22Rv1 (cell line): Measurements from ENCODE around the gene WBP2NL.

ENCODE experiments used
- H3K27ac ChIP-seq: fragments of 450-650 bp; 2 replicates; pipeline ENCODE4 v1.5.1; 2017
- ZFX ChIP-seq: fragments of 450-650 bp; IDR thresholded peaks from 2 replicates; pipeline ENCODE4 v1.6.1; 2017; ENCODE audit warnings: antibody characterized with exemption, borderline replicate concordance
- TF ChIP-seq, protein P1 (sequence below): fragments of 450-650 bp; IDR thresholded peaks from 2 replicates; pipeline ENCODE4 v1.5.1; 2017; ENCODE audit warnings: mild to moderate bottlenecking

WBP2NL gene

DNA sequence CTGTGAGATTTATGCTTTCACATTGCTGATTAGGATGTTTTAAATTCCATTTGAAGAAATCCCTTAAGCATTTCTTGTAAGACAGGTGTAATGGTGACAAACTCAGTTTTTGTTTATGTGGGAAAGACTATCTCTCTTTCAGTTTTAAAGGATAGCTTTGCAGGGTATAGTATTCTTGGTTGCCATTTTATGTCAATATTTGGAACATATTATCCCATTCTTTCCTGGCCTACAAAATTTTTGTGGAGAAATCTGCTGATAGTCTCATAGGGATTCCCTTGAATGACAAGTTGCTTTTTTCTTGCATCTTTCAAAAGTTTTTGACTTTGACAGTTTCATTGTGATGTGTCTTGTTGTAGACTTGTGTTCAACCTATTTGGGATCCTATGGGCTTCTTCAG lies 43.2 kb downstream of the WBP2NL start:
- no peak for TF ChIP-seq ZFX
- TF ChIP-seq, protein P1, sequence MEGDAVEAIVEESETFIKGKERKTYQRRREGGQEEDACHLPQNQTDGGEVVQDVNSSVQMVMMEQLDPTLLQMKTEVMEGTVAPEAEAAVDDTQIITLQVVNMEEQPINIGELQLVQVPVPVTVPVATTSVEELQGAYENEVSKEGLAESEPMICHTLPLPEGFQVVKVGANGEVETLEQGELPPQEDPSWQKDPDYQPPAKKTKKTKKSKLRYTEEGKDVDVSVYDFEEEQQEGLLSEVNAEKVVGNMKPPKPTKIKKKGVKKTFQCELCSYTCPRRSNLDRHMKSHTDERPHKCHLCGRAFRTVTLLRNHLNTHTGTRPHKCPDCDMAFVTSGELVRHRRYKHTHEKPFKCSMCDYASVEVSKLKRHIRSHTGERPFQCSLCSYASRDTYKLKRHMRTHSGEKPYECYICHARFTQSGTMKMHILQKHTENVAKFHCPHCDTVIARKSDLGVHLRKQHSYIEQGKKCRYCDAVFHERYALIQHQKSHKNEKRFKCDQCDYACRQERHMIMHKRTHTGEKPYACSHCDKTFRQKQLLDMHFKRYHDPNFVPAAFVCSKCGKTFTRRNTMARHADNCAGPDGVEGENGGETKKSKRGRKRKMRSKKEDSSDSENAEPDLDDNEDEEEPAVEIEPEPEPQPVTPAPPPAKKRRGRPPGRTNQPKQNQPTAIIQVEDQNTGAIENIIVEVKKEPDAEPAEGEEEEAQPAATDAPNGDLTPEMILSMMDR, result no peak
- H3K27ac ChIP-seq, result no peak overlapping the region

DNA sequence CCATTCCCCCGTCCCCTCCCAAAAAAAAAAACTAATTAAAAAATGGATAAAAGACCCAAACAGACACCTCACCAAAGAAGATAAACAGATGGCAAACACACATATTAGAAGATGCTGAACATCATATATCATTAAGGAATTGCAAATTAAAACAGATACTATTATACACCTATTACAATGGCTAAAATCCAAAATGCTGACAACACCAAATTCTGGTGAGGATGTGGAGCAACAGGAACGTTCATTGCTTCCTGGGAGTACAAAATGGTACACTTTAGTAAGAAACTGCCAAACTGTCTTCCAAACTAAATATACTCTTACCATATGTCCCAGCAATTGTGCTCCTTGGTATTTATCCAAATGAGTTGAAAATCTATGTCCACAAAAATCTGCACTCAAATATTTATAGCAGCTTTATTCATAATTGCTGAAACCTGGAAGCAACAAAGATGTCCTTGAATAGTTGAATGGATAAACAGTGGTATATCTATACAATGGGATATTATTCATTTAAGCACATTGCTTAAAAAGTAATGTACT lies 52.1 kb downstream of the WBP2NL start:
- TF ChIP-seq ZFX, result no peak
- TF ChIP-seq, protein P1, result no peak
- no peak overlapping the region for H3K27ac ChIP-seq

DNA sequence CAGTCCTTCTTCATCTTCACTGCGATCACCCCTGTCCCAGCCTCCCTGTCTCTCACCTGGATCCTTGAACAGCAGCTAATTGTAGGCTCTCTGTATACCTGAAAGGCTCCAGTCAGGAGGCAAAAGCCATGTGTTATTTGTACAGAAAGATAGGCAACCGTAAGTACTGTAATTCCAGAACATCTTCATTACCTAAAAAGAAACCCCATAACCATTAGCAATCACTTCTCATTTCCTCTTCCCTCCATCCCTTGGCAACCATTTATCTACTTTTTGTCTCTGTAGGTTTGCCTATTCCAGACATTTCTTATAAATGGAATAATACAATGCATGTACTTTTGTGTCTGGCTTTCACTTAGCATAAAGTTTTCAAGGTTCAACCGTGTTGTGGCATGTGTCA lies 54.2 kb downstream of the WBP2NL start:
- H3K27ac ChIP-seq, result no peak overlapping the region
- TF ChIP-seq, protein P1, result no peak
- no peak for TF ChIP-seq ZFX

DNA sequence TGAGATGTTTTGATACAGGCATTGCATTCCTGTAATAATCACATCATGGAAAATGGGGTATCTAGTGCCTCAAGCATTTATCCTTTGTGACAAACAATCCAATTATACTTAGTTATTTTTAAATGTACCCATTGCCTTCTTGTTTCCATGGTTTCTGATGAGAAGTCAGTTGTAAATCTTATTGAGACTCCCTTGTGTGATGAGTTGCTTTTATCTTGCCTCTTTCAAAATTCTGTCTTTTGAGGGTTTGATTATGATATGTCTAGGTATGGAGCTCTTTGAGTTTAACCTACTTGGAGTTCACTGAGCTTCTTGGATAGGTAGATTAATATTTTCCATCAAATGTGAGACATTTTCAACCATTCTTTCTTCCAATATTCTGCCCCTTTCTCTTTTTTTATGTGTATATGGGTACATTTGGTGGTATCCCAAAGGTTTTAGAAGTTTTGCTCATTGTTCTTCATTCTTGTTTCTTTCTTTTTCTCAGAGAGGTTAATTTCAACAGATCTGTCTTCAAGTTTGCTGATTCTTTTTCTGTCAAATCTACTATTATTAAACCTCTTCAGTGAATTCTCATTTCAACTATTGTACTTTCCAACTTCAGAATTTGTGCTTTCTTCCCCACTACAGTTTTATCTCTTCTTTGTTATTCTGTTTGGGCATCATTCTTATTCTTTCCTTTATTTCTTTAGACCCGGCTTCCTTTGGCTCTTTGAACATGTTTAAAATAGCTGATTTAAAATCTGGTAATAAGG lies 58.3 kb downstream of the WBP2NL start:
- no peak overlapping the region for H3K27ac ChIP-seq
- TF ChIP-seq, protein P1, result no peak
- TF ChIP-seq ZFX, result no peak

DNA sequence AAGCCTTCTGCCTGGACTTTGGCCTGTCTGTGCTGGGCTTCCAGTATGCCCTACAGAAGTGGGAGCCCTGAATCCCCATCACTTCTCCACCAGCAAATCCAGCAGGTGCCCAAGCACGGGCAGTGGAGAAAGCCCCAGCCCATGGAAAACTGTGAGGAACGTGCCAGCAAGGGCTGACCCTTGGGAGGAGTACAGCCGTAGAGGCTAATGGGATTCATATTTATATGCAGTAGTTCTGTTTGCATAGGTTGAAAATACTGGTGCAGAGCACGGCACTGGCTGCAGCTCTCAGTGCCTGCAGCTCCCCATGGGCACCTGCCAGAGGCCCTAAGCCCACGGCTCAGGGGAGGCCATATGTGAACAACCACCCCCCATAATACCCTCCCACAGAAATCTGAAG lies 61.9 kb downstream of the WBP2NL start:
- TF ChIP-seq ZFX, result no peak
- TF ChIP-seq, protein P1, result no peak
- H3K27ac ChIP-seq, result no peak overlapping the region

DNA sequence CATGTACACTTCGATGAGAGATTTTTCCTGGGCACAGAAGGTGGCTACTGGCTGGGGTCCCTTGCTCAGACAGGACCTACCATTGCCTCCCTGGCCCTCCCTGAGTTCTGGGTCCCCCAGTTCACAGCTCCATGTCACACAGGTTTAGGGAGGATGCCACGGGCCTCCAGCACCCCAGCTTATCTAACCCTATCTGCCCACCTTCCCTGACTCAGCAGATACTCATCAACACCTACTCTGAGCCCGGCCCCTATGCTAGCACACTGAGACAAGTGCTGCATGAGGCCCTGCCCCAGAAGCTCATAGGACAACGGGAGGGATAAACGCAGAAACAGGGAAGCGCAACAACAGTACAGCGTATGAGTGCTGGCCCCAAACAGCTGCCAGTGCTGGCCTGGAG lies 62.5 kb downstream of the WBP2NL start:
- TF ChIP-seq, protein P1, result no peak
- TF ChIP-seq ZFX, result no peak
- no peak overlapping the region for H3K27ac ChIP-seq

DNA sequence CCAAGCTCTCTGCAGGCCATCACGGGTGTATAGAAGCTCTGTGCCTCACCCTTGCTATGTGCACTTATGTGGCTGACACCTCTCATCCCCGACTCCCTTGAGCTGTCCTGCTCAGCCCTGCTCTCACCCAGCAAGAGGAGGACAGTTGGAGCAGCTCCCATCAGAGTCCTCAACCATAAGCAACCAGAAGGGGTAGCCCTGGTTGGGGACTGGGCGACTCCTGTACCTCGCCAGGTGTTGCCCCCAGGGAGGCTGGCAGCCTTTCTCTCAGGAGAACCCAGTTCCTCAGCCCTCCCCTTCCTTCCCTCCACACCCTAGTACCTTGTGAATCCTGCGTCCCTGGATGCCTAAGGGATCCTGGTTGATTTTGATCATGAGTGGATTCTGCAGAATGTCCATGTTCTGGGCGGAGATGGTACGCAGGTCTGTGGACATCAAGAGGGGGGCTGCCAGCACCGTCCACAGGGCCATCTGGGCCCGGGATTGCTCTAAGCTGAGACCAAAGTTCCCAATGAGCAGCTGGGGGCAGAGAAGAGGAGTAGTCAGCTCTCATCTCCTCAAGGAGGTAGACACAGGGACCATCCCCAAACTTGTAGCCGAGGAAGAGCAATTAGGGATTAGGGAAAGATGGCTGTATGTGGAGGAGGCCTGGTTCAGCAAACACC lies 64.0 kb downstream of the WBP2NL start:
- TF ChIP-seq, protein P1, result no peak
- TF ChIP-seq ZFX, result no peak
- H3K27ac ChIP-seq, result no peak overlapping the region
